Measurements from ENCODE around the gene SSMEM1. TPM values are rescaled to one million over a fixed set of nuclear protein-coding genes. Genes with fewer than 3 reads are reported as not detected.

Gene SSMEM1
- total and polyA plus RNA-seq, 4 donors: not detected

DNA sequence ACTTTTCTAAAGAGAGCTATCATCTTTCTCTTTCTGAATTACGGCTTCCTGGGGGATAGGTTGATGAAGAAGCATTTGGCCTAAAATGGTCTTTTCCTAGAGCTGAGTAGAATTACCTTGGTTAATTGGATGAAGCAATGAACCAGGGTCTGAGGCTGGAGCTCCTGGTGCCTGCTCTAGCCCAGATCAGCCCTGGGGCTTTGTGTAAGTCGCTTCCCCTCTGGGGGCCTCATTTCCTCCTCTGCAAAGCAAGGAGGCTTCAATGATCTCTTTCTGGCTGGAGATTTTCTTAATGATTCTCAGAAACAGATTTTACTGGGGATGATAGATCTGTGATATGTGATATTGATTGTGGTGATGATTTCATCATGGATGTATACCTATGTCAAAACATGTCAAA lies 55.5 kb downstream of the SSMEM1 start:
- Histone ChIP-seq H3K9me3 (ENCODE audit: control insufficient read depth in 4 of 4, low read length in 3 of 4) (peaks cover 1 to 14% (median 4%) of the 10 kb centered on the region in 4 donors), H3K4me3 (ENCODE audit: low read depth in 1 of 3, low read length in 3 of 3) (no peak overlapping the region), H3K4me1 (ENCODE audit: control insufficient read depth in 4 of 4, insufficient read depth in 4 of 4, low read length in 3 of 4) (no peaks in the 10 kb centered on the region), H3K27me3 (ENCODE audit: control insufficient read depth in 4 of 4, insufficient read depth in 4 of 4, low read length in 3 of 4) (no peaks in the 10 kb centered on the region), H3K9ac (ENCODE audit: low read depth in 1 of 2, low read length in 2 of 2) (no peak overlapping the region), H3K27ac (ENCODE audit: low read depth in 1 of 2, low read length in 2 of 2) (no peak overlapping the region), H3K36me3 (ENCODE audit: control insufficient read depth in 4 of 4, insufficient read depth in 3 of 4, low read depth in 1 of 4, low read length in 3 of 4) (no peaks in the 10 kb centered on the region)
- TF ChIP-seq EGR1 (IDR thresholded peaks at IDR 0.05; ENCODE audit: low read depth in 2 of 2) (no peak), RAD21 (IDR thresholded peaks at IDR 0.05) (no peak), SP1 (IDR thresholded peaks at IDR 0.05) (no peak), HNF4G (IDR thresholded peaks at IDR 0.05) (no peak), FOXA2 (IDR thresholded peaks at IDR 0.05) (no peak), JUND (IDR thresholded peaks at IDR 0.05) (no peak), NR2F2 (IDR thresholded peaks at IDR 0.05) (no peak), GABPA (IDR thresholded peaks at IDR 0.05 in 1 of 2, conservative IDR thresholded peaks at IDR 0.05 in 1 of 2) (no peak), RXRA (IDR thresholded peaks at IDR 0.05) (no peak), YY1 (IDR thresholded peaks at IDR 0.05) (no peak), FOXA1 (IDR thresholded peaks at IDR 0.05) (no peak)
- TF ChIP-seq, protein P1, sequence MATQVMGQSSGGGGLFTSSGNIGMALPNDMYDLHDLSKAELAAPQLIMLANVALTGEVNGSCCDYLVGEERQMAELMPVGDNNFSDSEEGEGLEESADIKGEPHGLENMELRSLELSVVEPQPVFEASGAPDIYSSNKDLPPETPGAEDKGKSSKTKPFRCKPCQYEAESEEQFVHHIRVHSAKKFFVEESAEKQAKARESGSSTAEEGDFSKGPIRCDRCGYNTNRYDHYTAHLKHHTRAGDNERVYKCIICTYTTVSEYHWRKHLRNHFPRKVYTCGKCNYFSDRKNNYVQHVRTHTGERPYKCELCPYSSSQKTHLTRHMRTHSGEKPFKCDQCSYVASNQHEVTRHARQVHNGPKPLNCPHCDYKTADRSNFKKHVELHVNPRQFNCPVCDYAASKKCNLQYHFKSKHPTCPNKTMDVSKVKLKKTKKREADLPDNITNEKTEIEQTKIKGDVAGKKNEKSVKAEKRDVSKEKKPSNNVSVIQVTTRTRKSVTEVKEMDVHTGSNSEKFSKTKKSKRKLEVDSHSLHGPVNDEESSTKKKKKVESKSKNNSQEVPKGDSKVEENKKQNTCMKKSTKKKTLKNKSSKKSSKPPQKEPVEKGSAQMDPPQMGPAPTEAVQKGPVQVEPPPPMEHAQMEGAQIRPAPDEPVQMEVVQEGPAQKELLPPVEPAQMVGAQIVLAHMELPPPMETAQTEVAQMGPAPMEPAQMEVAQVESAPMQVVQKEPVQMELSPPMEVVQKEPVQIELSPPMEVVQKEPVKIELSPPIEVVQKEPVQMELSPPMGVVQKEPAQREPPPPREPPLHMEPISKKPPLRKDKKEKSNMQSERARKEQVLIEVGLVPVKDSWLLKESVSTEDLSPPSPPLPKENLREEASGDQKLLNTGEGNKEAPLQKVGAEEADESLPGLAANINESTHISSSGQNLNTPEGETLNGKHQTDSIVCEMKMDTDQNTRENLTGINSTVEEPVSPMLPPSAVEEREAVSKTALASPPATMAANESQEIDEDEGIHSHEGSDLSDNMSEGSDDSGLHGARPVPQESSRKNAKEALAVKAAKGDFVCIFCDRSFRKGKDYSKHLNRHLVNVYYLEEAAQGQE (IDR thresholded peaks at IDR 0.05): no peak
- TF ChIP-seq, protein P2, sequence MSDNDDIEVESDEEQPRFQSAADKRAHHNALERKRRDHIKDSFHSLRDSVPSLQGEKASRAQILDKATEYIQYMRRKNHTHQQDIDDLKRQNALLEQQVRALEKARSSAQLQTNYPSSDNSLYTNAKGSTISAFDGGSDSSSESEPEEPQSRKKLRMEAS (IDR thresholded peaks at IDR 0.05): no peak
- TF ChIP-seq, protein P3, sequence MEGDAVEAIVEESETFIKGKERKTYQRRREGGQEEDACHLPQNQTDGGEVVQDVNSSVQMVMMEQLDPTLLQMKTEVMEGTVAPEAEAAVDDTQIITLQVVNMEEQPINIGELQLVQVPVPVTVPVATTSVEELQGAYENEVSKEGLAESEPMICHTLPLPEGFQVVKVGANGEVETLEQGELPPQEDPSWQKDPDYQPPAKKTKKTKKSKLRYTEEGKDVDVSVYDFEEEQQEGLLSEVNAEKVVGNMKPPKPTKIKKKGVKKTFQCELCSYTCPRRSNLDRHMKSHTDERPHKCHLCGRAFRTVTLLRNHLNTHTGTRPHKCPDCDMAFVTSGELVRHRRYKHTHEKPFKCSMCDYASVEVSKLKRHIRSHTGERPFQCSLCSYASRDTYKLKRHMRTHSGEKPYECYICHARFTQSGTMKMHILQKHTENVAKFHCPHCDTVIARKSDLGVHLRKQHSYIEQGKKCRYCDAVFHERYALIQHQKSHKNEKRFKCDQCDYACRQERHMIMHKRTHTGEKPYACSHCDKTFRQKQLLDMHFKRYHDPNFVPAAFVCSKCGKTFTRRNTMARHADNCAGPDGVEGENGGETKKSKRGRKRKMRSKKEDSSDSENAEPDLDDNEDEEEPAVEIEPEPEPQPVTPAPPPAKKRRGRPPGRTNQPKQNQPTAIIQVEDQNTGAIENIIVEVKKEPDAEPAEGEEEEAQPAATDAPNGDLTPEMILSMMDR (IDR thresholded peaks at IDR 0.05; ENCODE audit: low read depth, low read length, missing input control): no peak
- TF ChIP-seq, protein P4, sequence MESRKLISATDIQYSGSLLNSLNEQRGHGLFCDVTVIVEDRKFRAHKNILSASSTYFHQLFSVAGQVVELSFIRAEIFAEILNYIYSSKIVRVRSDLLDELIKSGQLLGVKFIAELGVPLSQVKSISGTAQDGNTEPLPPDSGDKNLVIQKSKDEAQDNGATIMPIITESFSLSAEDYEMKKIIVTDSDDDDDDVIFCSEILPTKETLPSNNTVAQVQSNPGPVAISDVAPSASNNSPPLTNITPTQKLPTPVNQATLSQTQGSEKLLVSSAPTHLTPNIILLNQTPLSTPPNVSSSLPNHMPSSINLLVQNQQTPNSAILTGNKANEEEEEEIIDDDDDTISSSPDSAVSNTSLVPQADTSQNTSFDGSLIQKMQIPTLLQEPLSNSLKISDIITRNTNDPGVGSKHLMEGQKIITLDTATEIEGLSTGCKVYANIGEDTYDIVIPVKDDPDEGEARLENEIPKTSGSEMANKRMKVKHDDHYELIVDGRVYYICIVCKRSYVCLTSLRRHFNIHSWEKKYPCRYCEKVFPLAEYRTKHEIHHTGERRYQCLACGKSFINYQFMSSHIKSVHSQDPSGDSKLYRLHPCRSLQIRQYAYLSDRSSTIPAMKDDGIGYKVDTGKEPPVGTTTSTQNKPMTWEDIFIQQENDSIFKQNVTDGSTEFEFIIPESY (IDR thresholded peaks at IDR 0.05): no peak
- TF ChIP-seq, protein P5, sequence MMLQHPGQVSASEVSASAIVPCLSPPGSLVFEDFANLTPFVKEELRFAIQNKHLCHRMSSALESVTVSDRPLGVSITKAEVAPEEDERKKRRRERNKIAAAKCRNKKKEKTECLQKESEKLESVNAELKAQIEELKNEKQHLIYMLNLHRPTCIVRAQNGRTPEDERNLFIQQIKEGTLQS (IDR thresholded peaks at IDR 0.05): no peak
- WGBS: 55% methylated on average over 2 of the region's 2 CpGs
- DNase-seq (ENCODE audit: low spot score): no peak

Other genes starting within 250 kb of the SSMEM1 start
- gene ZC3HC1, start 156.5 kb upstream of the SSMEM1 start, total RNA-seq: 1 to 10 TPM; 7.0 to 7.1 TPM
- gene ZC3HC1, start 156.5 kb upstream of the SSMEM1 start, polyA plus RNA-seq: 10 to 100 TPM in 1 of 2 donors, 1 to 10 TPM in 1; 7.7 to 11.3 TPM
- 10 to 100 TPM; 24.0 to 31.2 TPM for gene KLHDC10, start 137.3 kb upstream of the SSMEM1 start, total RNA-seq
- 10 to 100 TPM; 10.8 TPM for gene KLHDC10, start 137.3 kb upstream of the SSMEM1 start, polyA plus RNA-seq
- gene TMEM209, start 2.5 kb upstream of the SSMEM1 start, total RNA-seq: 10 to 100 TPM in 1 of 2 donors, 1 to 10 TPM in 1; 9.0 to 10.1 TPM
- gene TMEM209, start 2.5 kb upstream of the SSMEM1 start, polyA plus RNA-seq: 1 to 10 TPM; 4.5 to 9.0 TPM
- not detected for gene CPA2, start 59.0 kb downstream of the SSMEM1 start, total RNA-seq
- gene CPA2, start 59.0 kb downstream of the SSMEM1 start, polyA plus RNA-seq: not detected
- gene CPA4, start 85.3 kb downstream of the SSMEM1 start, total RNA-seq: under 1 TPM in 1 of 2 donors, not detected in 1; 0.05 TPM
- gene CPA4, start 85.3 kb downstream of the SSMEM1 start, polyA plus RNA-seq: under 1 TPM in 1 of 2 donors, not detected in 1; 0.03 TPM
- not detected for gene CPA5, start 137.0 kb downstream of the SSMEM1 start, total RNA-seq
- under 1 TPM in 1 of 2 donors, not detected in 1; 0.33 TPM for gene CPA5, start 137.0 kb downstream of the SSMEM1 start, polyA plus RNA-seq
- under 1 TPM in 1 of 2 donors, not detected in 1; 0.42 TPM for gene CPA1, start 172.6 kb downstream of the SSMEM1 start, total RNA-seq
- under 1 TPM in 1 of 2 donors, not detected in 1; 0.07 TPM for gene CPA1, start 172.6 kb downstream of the SSMEM1 start, polyA plus RNA-seq
- gene CEP41, start 233.2 kb downstream of the SSMEM1 start, total RNA-seq: 1 to 10 TPM; 2.3 to 2.9 TPM
- gene CEP41, start 233.2 kb downstream of the SSMEM1 start, polyA plus RNA-seq: 1 to 10 TPM; 2.7 to 3.5 TPM